HG02973 (cell line): Measurements from ENCODE around the gene SLC22A7.

Experiments
- ATAC-seq: cut with Tn5 transposase; IDR thresholded peaks from one replicate; pipeline ENCODE4 v1.9.1; 2021; ENCODE audit warnings: moderate library complexity; ENCODE audit not compliant: unreplicated experiment

SLC22A7 gene

GRCh38 chr6:43297644-43298564 is at the start of gene SLC22A7:
Gene SLC22A7, plus strand, starts transcription at chr6:43298260. Its CDS starts 99 bp downstream, at chr6:43298359.
- no peak for ATAC-seq

- ATAC-seq, result no peak
These were observed 49.3 kb upstream of the SLC22A7 start for GRCh38 chr6:43248791-43249190.

- ATAC-seq, result no peak
These were observed 47.1 kb upstream of the SLC22A7 start for GRCh38 chr6:43250992-43251373.

GRCh38 chr6:43253401-43253800 is 44.7 kb upstream of the SLC22A7 start:
- no peak for ATAC-seq

GRCh38 chr6:43254138-43254817 is 43.8 kb upstream of the SLC22A7 start:
- ATAC-seq, result no peak

- no peak for ATAC-seq
These were observed 43.2 kb upstream of the SLC22A7 start for GRCh38 chr6:43254846-43255245.

GRCh38 chr6:43255408-43256054 is 42.5 kb upstream of the SLC22A7 start:
- no peak for ATAC-seq

- no peak for ATAC-seq
These were observed 41.2 kb upstream of the SLC22A7 start for GRCh38 chr6:43256670-43257366.

GRCh38 chr6:43257367-43258145 is 40.5 kb upstream of the SLC22A7 start:
- ATAC-seq, result no peak

GRCh38 chr6:43258180-43258579 is 39.9 kb upstream of the SLC22A7 start:
- no peak for ATAC-seq

- ATAC-seq, result no peak
These were observed 39.0 kb upstream of the SLC22A7 start for GRCh38 chr6:43258807-43259686.

GRCh38 chr6:43260791-43261190 is 37.3 kb upstream of the SLC22A7 start:
- no peak for ATAC-seq

GRCh38 chr6:43261198-43261597 is 36.9 kb upstream of the SLC22A7 start:
- no peak for ATAC-seq

- ATAC-seq, result no peak
These were observed 35.9 kb upstream of the SLC22A7 start for GRCh38 chr6:43262000-43262779.

GRCh38 chr6:43262780-43263313 is 35.2 kb upstream of the SLC22A7 start:
- ATAC-seq, result no peak

- peak; percentile 68 for ATAC-seq
These were observed 34.5 kb upstream of the SLC22A7 start for GRCh38 chr6:43263314-43264178.

- no peak for ATAC-seq
These were observed 33.4 kb upstream of the SLC22A7 start for GRCh38 chr6:43264599-43265145.
